A549 treated with CORT108297 at 1 μM for 4 hours (cell line): ENCODE measurements around the gene HDDC2. TPM values are rescaled to one million over a fixed set of nuclear protein-coding genes. Genes with fewer than 3 reads are reported as not detected.

Source experiments
- total RNA-seq: library from RNA; stranded (reverse); fragments of 200-300 nt; extraction: Qiagen RNA extraction; gene quantifications from 5 replicates; pipeline ENCODE4 v1.2.3, GENCODE V29; 2022

HDDC2 gene, protein sequence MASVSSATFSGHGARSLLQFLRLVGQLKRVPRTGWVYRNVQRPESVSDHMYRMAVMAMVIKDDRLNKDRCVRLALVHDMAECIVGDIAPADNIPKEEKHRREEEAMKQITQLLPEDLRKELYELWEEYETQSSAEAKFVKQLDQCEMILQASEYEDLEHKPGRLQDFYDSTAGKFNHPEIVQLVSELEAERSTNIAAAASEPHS
- total RNA-seq = 91.8 to 97.3 TPM (median 93.9 TPM) in 5 replicates

GRCh38 chr6:125301435-125302391, at the start of gene HDDC2:
Gene HDDC2 (minus strand): TSS chr6:125301967. CDS start chr6:125301932, 35 bp downstream.

Other genes starting within 250 kb of the HDDC2 start
- 40.7 to 50.6 TPM (median 45.2 TPM) in 5 replicates for gene TPD52L1, start 148.2 kb downstream of the HDDC2 start, total RNA-seq